Left lung (tissue), 10 donors: ENCODE results near the gene LRCH3. TPM values are rescaled to one million over a fixed set of nuclear protein-coding genes. Genes with fewer than 3 reads are reported as not detected.
A peak's percentile ranks its signal among the peaks of the same experiment; 100 is the strongest.

Source experiments
- ATAC-seq: fragments of 200-7000 bp; cut with Tn5 transposase; one replicate; pipeline ENCODE4 v1.9.1; 2020; ENCODE audit warnings: moderate library complexity
- DNase-seq, 4 donors: peaks; one replicate each; pipeline ENCODE4 v3.0.0-alpha.2; 2013 to 2020
- H3K27ac ChIP-seq, 2 donors: fragments of 200-600 bp; sonication (generic) in 1 of 2; one replicate each; pipeline versions ENCODE4 v1.5.0 to v1.8.0; 2020 to 2021
- H3K27me3 ChIP-seq, 2 donors: fragments of 200-600 bp; sonication (generic) in 1 of 2; one replicate each; pipeline versions ENCODE4 v1.5.0 to v1.8.0; 2020 to 2021
- H3K36me3 ChIP-seq, 2 donors: fragments of 200-600 bp; sonication (generic) in 1 of 2; one replicate each; pipeline versions ENCODE4 v1.5.0 to v1.8.0; 2020 to 2021
- H3K4me1 ChIP-seq, 2 donors: fragments of 200-600 bp; one replicate each; pipeline ENCODE4 v1.8.0; 2021
- H3K4me3 ChIP-seq, 2 donors: fragments of 200-600 bp; sonication (generic) in 1 of 2; one replicate each; pipeline versions ENCODE4 v1.5.0 to v1.8.0; 2020 to 2021; ENCODE audit warnings: mild to moderate bottlenecking in 1 of 2
- H3K9me3 ChIP-seq, 2 donors: fragments of 200-600 bp; sonication (generic) in 1 of 2; one replicate each; pipeline versions ENCODE4 v1.5.0 to v1.8.0; 2020 to 2021
- intact Hi-C, 2 donors: fragments of 100-400 bp; cut with DNase I; formaldehyde crosslinking; loops; one replicate each; pipeline versions ENCODE4 v1.11.2 to v1.14.2; 2022
- polyA plus RNA-seq, 6 donors: library from polyadenylated mRNA; unstranded; fragments of 120-200 nt; gene quantifications; one replicate each; pipeline ENCODE4 v1.2.1, GENCODE V29; 2013; ENCODE audit not compliant: insufficient read length in 6 of 6
- total RNA-seq, 2 donors: library from RNA; stranded (reverse); fragmentation: NEBNext Ultra II Directional; extraction: Animal tissue kit (Norgen Biotek cat#: 25700); gene quantifications; one replicate each; pipeline ENCODE4 v1.2.1, GENCODE V29; 2021
- TF ChIP-seq, protein P1 (sequence below), 2 donors: fragments of 200-600 bp; sonication (generic) in 1 of 2; IDR thresholded peaks; one replicate each; pipeline versions ENCODE4 v1.5.0 to v1.8.0; 2021; ENCODE audit warnings: antibody characterized with exemption in 2 of 2
- donor health status: DM: no; HTN: yes; CAD: no.
- donor health status: DM: no; HTN: no; CAD: no.

The LRCH3 gene
- total and polyA plus RNA-seq, 8 donors = 36.8 to 66.3 (median 54.2) TPM

DNA sequence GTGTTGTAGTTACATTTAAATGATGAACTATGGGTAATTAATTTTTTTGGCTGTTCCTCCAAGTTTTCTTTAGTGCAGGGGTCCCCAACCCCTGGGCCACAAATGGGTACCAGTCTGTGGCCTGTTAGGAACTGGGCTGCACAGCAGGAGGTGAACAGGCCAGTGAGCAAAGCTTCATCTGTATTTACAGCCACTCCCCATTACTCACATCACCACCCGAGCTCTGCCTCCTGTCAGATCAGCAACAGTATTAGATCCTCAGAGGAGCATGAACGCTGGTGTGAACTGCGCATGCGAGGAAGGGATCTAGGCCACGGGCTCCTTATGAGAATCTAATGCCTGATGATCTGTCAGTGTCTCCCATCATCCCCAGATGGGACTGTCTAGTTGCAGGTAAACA is 83.0 kb downstream of the LRCH3 start:
- intact Hi-C loops = no loop called here
- Histone ChIP-seq H3K27ac (no peak overlapping the region), H3K4me3 (no peak overlapping the region), H3K27me3 (no peaks in the 10 kb centered on the region), H3K36me3 (peaks cover 0 to 74% of the 10 kb centered on the region in 2 donors), H3K9me3 (no peaks in the 10 kb centered on the region), H3K4me1 (peaks cover 0 to 3% of the 10 kb centered on the region in 2 donors)
- ATAC-seq = no peak
- no peak for DNase-seq
- TF ChIP-seq, protein P1, sequence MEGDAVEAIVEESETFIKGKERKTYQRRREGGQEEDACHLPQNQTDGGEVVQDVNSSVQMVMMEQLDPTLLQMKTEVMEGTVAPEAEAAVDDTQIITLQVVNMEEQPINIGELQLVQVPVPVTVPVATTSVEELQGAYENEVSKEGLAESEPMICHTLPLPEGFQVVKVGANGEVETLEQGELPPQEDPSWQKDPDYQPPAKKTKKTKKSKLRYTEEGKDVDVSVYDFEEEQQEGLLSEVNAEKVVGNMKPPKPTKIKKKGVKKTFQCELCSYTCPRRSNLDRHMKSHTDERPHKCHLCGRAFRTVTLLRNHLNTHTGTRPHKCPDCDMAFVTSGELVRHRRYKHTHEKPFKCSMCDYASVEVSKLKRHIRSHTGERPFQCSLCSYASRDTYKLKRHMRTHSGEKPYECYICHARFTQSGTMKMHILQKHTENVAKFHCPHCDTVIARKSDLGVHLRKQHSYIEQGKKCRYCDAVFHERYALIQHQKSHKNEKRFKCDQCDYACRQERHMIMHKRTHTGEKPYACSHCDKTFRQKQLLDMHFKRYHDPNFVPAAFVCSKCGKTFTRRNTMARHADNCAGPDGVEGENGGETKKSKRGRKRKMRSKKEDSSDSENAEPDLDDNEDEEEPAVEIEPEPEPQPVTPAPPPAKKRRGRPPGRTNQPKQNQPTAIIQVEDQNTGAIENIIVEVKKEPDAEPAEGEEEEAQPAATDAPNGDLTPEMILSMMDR (IDR thresholded peaks at IDR 0.05) = no peak

DNA sequence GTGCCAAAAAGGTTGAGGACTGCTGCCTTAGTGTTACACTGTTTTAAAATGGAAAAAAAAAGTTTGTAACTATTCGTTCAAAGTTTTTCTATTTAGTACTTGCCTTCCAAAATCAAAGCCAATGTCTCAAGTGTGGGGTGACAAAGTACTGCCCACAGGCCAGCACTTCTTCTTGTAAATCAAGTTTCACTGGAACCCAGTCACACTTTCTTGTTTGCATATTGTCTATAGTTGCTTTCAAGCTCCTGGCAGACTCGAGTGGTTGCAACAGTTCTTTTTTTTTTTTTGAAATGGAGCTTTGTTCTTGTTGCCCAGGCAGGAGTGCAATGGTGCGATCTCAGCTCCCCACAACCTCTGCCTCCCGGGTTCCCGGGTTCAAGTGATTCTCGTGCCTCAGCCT is 83.6 kb downstream of the LRCH3 start:
- Histone ChIP-seq H3K4me3 (no peak overlapping the region), H3K27ac (no peak overlapping the region), H3K27me3 (no peaks in the 10 kb centered on the region), H3K9me3 (no peaks in the 10 kb centered on the region), H3K4me1 (peaks cover 0 to 3% of the 10 kb centered on the region in 2 donors), H3K36me3 (peaks cover 0 to 74% of the 10 kb centered on the region in 2 donors)
- DNase-seq (peak in 1 of 4 donors; percentile 28), ATAC-seq (peak; percentile 57)
- TF ChIP-seq, protein P1 (IDR thresholded peaks at IDR 0.05) = no peak
- intact Hi-C loops = no loop called here

DNA sequence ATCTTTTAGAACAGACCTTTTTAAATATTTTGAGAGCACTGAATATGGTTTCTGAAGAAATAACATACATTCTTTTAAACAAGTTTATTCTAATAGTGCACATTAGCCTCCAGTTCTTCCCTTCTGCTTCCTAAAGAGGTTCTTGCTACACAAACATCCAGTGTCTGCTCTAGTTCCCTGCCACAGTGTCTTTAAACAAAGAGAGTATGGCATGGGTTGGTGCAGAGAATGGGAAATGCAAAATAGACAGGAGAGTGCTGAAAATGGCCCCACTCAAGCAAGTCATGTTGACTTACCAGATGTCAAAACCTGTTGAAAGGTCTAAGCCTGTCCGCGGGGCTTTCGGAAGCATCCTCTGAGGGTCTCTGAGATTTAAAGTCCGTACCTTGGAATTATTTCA is 86.8 kb downstream of the LRCH3 start:
- H3K9me3 ChIP-seq = no peaks in the 10 kb centered on the region
- TF ChIP-seq, protein P1 (IDR thresholded peaks at IDR 0.05) = no peak
- H3K4me3 ChIP-seq = no peak overlapping the region
- no peak for DNase-seq
- intact Hi-C loops = no loop called here
- ATAC-seq = no peak
- H3K27me3 ChIP-seq = no peaks in the 10 kb centered on the region
- H3K4me1 ChIP-seq = peaks cover 0 to 3% of the 10 kb centered on the region in 2 donors
- no peak overlapping the region for H3K27ac ChIP-seq
- peaks cover 0 to 63% of the 10 kb centered on the region in 2 donors for H3K36me3 ChIP-seq

DNA sequence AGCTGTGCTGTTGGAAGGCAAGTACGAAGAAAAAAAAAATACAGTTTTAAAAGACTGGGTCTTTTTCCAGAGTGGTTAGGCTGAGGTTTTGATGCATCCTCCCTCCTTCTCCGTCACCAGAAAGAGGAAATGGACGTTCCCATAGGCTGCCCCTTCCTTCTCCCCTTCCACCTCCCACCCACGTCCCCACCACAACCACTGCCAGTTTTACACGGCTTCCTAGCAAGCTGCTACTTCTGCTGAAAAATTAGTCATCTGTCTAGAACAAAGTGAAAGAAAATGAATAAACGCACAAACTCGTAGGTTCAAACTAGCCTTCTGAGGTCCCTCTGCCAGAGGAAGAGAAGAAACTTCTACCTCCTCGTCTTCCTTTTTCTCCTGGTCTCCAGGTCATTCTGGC is 87.4 kb downstream of the LRCH3 start:
- TF ChIP-seq, protein P1 (IDR thresholded peaks at IDR 0.05) = no peak
- peak; percentile 65 for ATAC-seq
- H3K9me3 ChIP-seq = no peaks in the 10 kb centered on the region
- peaks cover 0 to 3% of the 10 kb centered on the region in 2 donors for H3K4me1 ChIP-seq
- no peak overlapping the region for H3K4me3 ChIP-seq
- H3K27ac ChIP-seq = no peak overlapping the region
- H3K36me3 ChIP-seq = peaks cover 0 to 61% of the 10 kb centered on the region in 2 donors
- H3K27me3 ChIP-seq = no peaks in the 10 kb centered on the region
- DNase-seq = peak in 1 of 4 donors; percentile 62
- intact Hi-C loops = no loop called here

DNA sequence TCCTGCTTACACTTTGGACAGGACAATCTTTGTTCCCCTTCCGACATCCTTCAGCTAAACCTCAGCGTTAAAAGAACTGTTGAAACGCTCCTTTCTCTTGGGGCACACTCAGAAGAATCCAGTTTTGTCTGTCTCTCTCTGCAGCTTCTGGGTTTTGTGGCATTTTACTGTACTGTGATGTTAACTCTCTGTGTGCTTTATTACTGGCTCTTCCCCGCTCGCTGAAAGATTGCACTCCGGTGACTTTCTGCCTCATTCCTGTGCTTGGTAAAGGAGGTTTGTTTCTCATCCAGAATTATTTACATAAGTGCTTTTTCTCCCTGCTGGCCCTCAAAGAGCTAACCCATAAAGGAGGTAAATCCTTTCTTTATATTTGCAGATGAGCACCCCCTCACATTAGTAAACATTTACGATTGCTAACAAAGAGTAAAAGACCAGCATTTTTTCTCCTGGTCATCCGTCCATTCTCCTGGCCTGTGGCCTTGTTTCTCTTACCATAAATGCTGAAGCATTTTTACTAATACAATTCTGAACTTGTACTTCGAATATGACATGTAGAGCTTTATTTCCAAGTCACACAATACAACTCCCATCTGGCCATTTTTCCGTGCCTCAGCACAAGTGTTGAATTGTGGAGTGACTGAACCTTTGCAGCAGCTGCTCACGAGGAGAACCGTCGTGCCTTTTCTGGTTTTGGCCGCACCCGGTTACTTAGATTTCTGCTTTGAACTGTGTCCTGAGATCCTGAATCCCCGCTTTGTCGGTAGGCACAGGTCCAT is 89.6 kb downstream of the LRCH3 start:
- DNase-seq = no peak
- ATAC-seq = no peak
- H3K9me3 ChIP-seq = no peaks in the 10 kb centered on the region
- H3K4me3 ChIP-seq = no peak overlapping the region
- peaks cover 0 to 58% of the 10 kb centered on the region in 2 donors for H3K36me3 ChIP-seq
- TF ChIP-seq, protein P1 (IDR thresholded peaks at IDR 0.05) = no peak
- no peak overlapping the region for H3K27ac ChIP-seq
- H3K4me1 ChIP-seq = peaks cover 0 to 3% of the 10 kb centered on the region in 2 donors
- intact Hi-C loops = no loop called here
- H3K27me3 ChIP-seq = no peaks in the 10 kb centered on the region
